Hematopoietic multipotent progenitor cell treated with erythropoietin and hydrocortisone succinate and interleukin-3 and kit ligand, for 4 days (in vitro differentiated cells): ENCODE data around the gene MS4A6E.
"Not testable (repeated sequence)": the region's sequence is repeated elsewhere in the genome, so short reads cannot be mapped to it uniquely, and the experiment has no call there.

Experiments
- DNase-seq: peaks from one replicate; pipeline ENCODE4 v3.0.0-alpha.2; 2015

MS4A6E gene

GRCh38 chr11:60336767-60337391 lies 9.8 kb downstream of the MS4A6E start:
- no peak for DNase-seq

GRCh38 chr11:60338053-60338452 lies 11.0 kb downstream of the MS4A6E start:
- DNase-seq: no peak

GRCh38 chr11:60339356-60339755 lies 12.3 kb downstream of the MS4A6E start:
- DNase-seq: no peak

- DNase-seq: peak; percentile 65
These were observed 16.1 kb downstream of the MS4A6E start for GRCh38 chr11:60343094-60343704.

- no peak for DNase-seq
These were observed 17.1 kb downstream of the MS4A6E start for GRCh38 chr11:60344146-60344545.

GRCh38 chr11:60345489-60345888 lies 18.4 kb downstream of the MS4A6E start:
- peak; percentile 77 for DNase-seq

GRCh38 chr11:60347084-60347797 lies 20.2 kb downstream of the MS4A6E start:
- no peak for DNase-seq

- DNase-seq: no peak
These were observed 21.1 kb downstream of the MS4A6E start for GRCh38 chr11:60348116-60348515.

GRCh38 chr11:60349990-60350389 lies 22.9 kb downstream of the MS4A6E start:
- peak; percentile 15 for DNase-seq

- DNase-seq: peak; percentile 53
These were observed 30.7 kb downstream of the MS4A6E start for GRCh38 chr11:60357771-60358170.

- DNase-seq: no peak
These were observed 33.6 kb downstream of the MS4A6E start for GRCh38 chr11:60360621-60361020.

- DNase-seq: no peak
These were observed 35.2 kb downstream of the MS4A6E start for GRCh38 chr11:60362241-60362640.

GRCh38 chr11:60363542-60364470 lies 36.8 kb downstream of the MS4A6E start:
- peak; percentile 87 for DNase-seq

GRCh38 chr11:60366262-60366904 lies 39.3 kb downstream of the MS4A6E start:
- DNase-seq: not testable (repeated sequence)

GRCh38 chr11:60367009-60367408 lies 40.0 kb downstream of the MS4A6E start:
- no peak for DNase-seq

- no peak for DNase-seq
These were observed 40.8 kb downstream of the MS4A6E start for GRCh38 chr11:60367896-60368295.

GRCh38 chr11:60370252-60370810 lies 43.3 kb downstream of the MS4A6E start:
- DNase-seq: no peak

GRCh38 chr11:60370811-60371298 lies 43.8 kb downstream of the MS4A6E start:
- no peak for DNase-seq

- no peak for DNase-seq
These were observed 44.3 kb downstream of the MS4A6E start for GRCh38 chr11:60371386-60371785.

- no peak for DNase-seq
These were observed 44.8 kb downstream of the MS4A6E start for GRCh38 chr11:60371854-60372253.

- no peak for DNase-seq
These were observed 45.7 kb downstream of the MS4A6E start for GRCh38 chr11:60372767-60373166.

- no peak for DNase-seq
These were observed 48.3 kb downstream of the MS4A6E start for GRCh38 chr11:60375316-60375715.
